ENCODE data around the gene D2HGDH. TPM values are rescaled to one million over a fixed set of nuclear protein-coding genes. Genes with fewer than 3 reads are reported as not detected.

The D2HGDH gene
- total RNA-seq (10 to 100 TPM; 15.1 to 22.8 (median 19.1) TPM), polyA plus RNA-seq (10 to 100 TPM in 1 of 2 donors, 1 to 10 TPM in 1; 7.6 to 24.7 TPM)
- long read RNA-seq, donor 1, transcript D2HGDH-201 (10 exons, 2,617 nt): major isoform, 36 of 70 reads
- long read RNA-seq, donor 1, partial matches to known transcripts: 12 of 70 reads
- long read RNA-seq, donor 1, other reads (novel, unspliced or antisense): 21 of 70 reads
- long read RNA-seq, donor 2, transcript D2HGDH-201 (10 exons, 2,617 nt): major isoform, 46 of 96 reads
- long read RNA-seq, donor 2, partial matches to known transcripts: 20 of 96 reads
- long read RNA-seq, donor 2, other reads (novel, unspliced or antisense): 29 of 96 reads
- long read RNA-seq, donor 3, transcript D2HGDH-201 (10 exons, 2,617 nt): major isoform, 23 of 49 reads
- long read RNA-seq, donor 3, partial matches to known transcripts: 12 of 49 reads
- long read RNA-seq, donor 3, other reads (novel, unspliced or antisense): 13 of 49 reads

DNA sequence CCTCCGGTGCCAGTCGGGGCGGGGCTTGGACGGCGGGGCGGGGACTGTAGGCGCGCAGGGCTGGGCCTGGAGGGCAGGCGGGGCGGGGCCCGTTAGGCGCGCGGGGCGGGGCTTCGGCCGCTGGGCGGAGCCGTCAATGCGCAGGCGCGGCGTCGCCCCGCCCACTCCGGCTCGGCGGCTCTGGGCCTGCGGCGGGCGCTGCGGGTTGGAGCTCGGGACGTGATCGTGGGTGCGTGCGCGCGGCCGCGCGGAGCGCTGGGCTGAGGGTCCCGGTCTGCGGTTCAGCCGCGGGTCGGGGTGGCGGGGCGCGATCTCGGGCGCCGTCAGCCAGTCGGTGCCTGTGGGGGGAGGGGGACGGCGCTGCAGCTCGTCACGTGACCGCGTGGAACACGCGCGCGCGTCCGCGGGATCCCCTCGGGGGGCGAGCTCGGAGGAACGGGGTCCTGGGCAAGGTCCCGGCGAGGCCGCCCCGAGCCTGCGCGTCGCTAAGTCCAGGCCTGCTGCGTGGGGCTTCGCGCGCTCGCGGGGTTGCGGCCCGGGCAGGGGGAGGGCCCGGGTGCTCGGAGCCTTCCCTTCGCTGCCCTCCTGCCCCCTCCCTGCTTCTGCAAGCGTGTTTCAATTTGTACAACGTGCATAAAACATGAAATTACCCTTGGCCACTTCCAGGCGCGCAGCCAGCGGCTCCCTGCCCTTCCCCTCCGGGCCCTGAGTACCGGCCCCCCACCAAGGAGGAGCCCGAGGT lies at the start of gene D2HGDH:
TSS of gene D2HGDH (plus strand) at position 164 of the 742 bp plus-strand sequence. CDS start 595 bp downstream, outside the sequence.
- peak; percentile 91 to 97 (median 94) for ATAC-seq
- Histone ChIP-seq H3K9me3 (no peaks in the 10 kb centered on the region), H3K27ac (peak within 1 kb of the TSS; percentile 84 to 96 (median 94)), H3K36me3 (peaks cover 0 to 12% (median 0%) of the 10 kb centered on the region in 9 donors), H3K4me1 (peaks cover 4 to 29% (median 16%) of the 10 kb centered on the region in 9 donors), H3K27me3 (no peaks in the 10 kb centered on the region), H3K4me3 (peak within 1 kb of the TSS; percentile 79 to 100 (median 92))
- intact Hi-C loops (cut with DNase I): loop anchor here in 7 of 10 donors (1.0 to 10.0 kb wide), 8 partner anchors 32 to 880 kb away; partner anchors contain the start of genes DTYMK (in 1 of the 7), ING5 (in 1 of the 7), PDCD1 (in 1 of the 7) and STK25 (in 1 of the 7)
- DNase-seq: peak; percentile 93 to 97
- WGBS, 2 donors: 0% methylated on average over 76 to 97 of the region's 98 CpGs
- TF ChIP-seq, protein P1, sequence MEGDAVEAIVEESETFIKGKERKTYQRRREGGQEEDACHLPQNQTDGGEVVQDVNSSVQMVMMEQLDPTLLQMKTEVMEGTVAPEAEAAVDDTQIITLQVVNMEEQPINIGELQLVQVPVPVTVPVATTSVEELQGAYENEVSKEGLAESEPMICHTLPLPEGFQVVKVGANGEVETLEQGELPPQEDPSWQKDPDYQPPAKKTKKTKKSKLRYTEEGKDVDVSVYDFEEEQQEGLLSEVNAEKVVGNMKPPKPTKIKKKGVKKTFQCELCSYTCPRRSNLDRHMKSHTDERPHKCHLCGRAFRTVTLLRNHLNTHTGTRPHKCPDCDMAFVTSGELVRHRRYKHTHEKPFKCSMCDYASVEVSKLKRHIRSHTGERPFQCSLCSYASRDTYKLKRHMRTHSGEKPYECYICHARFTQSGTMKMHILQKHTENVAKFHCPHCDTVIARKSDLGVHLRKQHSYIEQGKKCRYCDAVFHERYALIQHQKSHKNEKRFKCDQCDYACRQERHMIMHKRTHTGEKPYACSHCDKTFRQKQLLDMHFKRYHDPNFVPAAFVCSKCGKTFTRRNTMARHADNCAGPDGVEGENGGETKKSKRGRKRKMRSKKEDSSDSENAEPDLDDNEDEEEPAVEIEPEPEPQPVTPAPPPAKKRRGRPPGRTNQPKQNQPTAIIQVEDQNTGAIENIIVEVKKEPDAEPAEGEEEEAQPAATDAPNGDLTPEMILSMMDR (IDR thresholded peaks at IDR 0.05): no peak

DNA sequence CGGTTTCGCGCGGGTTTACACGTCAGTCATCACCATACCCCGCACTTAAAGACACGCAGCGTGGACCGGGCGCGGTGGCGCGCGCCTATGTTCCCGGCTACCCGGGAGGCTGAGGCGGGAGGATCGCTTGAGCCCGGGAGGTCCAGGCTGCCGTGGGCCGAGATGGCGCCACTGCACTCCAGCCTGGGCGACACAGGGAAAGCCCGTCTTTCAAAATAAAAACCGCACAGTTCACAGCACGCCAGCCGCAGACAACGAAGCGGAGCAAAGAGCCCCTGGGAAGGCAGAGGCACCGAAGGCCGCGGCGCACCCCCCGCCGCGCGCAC lies 48.1 kb upstream of the D2HGDH start:
- Histone ChIP-seq H3K9me3 (no peaks in the 10 kb centered on the region), H3K27ac (peak overlapping the region in 9 of 10 donors; percentile 64 to 98 (median 93)), H3K4me3 (peak overlapping the region; percentile 56 to 99 (median 89)), H3K36me3 (peaks cover 0 to 62% (median 13%) of the 10 kb centered on the region in 9 donors), H3K4me1 (peaks cover 10 to 36% (median 28%) of the 10 kb centered on the region in 9 donors), H3K27me3 (no peaks in the 10 kb centered on the region)
- TF ChIP-seq, protein P1 (IDR thresholded peaks at IDR 0.05): no peak
- intact Hi-C loops (cut with DNase I): loop anchor here in 3 of 10 donors (2.0 to 10.0 kb wide), 3 partner anchors 15 to 49 kb away; partner anchors contain the start of genes ATG4B (in 1 of the 3), D2HGDH (in 1 of the 3) and THAP4 (in 1 of the 3)
- DNase-seq (no peak), ATAC-seq (peak in 2 of 8 donors; percentile 1 to 5)
- 0 to 1% methylated on average over 32 to 37 of the region's 37 CpGs for WGBS, 2 donors

DNA sequence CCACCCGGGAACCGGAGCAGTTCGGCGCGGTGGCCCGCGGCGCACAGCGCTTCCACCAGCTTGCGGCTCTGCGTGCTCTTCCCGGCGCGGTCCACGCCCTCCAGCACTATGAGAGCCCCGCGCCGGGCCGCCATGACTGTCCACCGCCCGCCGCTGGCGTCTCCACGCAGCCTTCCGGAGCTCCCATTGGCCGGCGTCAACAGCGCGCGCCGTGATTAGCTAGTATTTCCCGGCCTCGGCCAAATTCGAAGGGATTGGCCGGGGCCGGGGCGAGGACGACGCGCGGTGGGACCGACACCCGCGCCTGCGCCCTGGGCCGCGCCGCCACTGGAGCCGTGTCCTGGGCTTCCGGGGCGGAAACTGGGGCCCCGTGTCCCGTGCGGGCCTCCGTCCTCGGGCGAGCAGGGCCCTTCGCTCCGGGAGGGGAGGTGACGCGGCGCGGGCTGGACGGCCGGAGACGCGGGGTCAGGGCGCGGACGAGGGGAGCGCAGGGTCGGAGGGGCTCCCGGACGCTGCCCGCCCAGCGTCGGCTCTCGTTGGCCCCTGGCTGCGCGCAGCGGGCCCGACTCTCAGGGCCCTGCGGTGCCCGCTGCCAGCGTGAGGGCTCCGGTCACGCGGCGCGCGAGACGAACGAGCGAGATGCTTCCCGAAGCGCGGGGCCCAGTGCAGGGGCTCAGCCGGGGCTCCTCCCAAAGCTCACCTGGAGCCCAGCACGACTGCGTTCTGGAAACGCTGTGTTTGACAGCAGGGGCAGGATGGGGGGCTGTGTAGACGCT lies 47.6 kb upstream of the D2HGDH start, which contains the start of gene DTYMK:
TSS of gene DTYMK (minus strand) at position 166 of the 776 bp plus-strand sequence. CDS start at position 134, 32 bp downstream.
- ATAC-seq (peak; percentile 98 to 99 (median 99)), DNase-seq (peak; percentile 96 to 97)
- TF ChIP-seq, protein P1 (IDR thresholded peaks at IDR 0.05): no peak
- Histone ChIP-seq H3K4me1 (peaks cover 10 to 32% (median 25%) of the 10 kb centered on the region in 9 donors), H3K27me3 (no peaks in the 10 kb centered on the region), H3K36me3 (peaks cover 0 to 62% (median 13%) of the 10 kb centered on the region in 9 donors), H3K9me3 (no peaks in the 10 kb centered on the region), H3K27ac (peak within 1 kb of the TSS; percentile 78 to 98 (median 93)), H3K4me3 (peak within 1 kb of the TSS; percentile 62 to 99 (median 89))
- intact Hi-C loops (cut with DNase I): loop anchor here in 3 of 10 donors (2.0 to 10.0 kb wide), 3 partner anchors 14 to 50 kb away; partner anchors contain the start of genes ATG4B (in 1 of the 3), D2HGDH (in 1 of the 3) and THAP4 (in 1 of the 3)
- WGBS, 2 donors: 0% methylated on average over 97 to 102 of the region's 102 CpGs

All from heart right ventricle (tissue), 16 donors.